Superior temporal gyrus (tissue), 1 donor: Measurements from ENCODE around the gene PNPLA7.
"Not testable (repeated sequence)": the region's sequence is repeated elsewhere in the genome, so short reads cannot be mapped to it uniquely, and the experiment has no call there.

Source experiments
- DNase-seq: peaks from one replicate; pipeline ENCODE4 v3.0.0-alpha.2; 2016; ENCODE audit errors: extremely low spot score

PNPLA7 gene

GRCh38 chr9:137461316-137461662 is 88.9 kb downstream of the PNPLA7 start:
- no peak for DNase-seq

DNA sequence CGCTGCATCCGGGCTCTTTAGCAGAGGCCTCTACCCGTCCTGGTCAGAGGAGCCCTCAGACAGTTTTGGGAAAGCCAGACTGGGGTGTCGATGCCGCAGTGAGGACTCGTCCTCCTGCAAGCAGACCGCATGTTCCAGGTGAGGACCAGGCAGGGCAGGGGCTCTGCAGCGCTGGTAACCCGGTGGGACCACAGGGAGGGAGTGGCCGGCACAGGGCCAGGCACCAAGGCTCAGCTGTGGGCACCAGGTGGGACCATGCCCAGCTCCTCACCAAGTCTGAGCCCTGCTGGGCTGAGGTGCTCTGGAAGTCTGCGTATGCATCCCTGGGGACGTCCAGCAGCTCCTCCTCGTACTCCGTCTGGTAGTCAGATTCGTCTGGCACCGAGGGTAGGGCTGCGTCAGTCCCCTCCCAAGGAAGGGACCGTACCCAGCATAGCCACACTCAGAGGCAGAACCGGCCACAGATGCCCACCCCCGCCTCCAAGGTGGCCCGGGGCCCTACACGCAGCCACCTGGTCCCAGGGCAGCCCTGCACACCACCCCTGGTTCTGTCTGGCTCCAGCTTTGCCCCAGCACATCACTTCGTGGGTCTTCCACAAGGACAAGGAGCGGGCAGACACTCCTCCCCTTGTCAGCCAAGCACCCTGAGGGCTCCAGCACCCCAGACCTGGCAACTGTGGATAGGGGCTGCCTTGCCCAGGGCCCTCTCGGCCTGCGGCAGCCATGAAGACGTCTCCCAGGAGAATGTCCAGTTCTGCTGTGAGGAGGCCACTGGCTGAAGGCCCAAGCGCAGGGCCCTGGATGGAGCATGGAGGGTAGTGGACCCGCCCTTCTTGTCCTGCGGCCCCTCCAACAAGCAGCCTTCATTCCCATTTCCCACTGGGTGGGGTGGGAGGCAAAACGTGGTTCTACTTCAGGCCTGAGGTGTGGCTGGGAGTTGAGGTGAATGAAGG is 89.6 kb downstream of the PNPLA7 start:
- no peak for DNase-seq

DNA sequence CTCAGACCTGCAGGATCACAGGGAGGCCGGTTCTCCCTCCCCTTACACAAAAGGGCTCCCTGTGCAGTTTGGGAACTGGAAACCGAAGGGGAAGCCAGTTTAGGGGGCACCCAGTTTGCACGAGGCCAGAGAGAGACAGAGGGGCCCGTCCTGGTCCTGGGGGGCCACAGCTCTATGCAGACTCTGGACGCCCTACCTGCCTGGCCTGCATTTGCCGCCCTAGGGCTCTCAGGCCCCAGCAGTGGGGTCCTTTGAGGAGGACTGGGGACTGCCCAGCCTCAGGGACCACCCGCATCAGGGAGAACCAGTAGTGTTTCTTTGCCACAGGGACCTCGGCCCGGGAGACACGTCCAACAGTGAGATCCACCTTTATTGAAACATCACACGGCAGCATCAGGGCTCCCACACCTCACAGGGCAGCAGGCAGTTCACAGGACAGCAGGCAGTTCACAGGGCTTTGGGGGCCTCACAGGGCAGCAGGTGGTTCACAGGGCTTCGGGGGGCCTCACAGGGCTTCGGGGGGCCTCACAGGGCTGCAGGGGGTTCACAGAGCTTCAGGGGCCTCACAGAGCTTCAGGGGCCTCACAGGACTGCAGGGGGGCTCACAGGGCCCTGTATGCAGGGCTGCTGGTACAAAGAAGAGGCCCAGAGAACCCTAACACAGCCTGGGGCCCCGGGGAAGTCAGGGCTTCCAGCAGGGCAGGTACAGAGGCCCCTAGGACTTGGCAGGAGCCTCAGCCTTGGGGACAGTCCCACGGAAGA is 90.4 kb downstream of the PNPLA7 start:
- no peak for DNase-seq

DNA sequence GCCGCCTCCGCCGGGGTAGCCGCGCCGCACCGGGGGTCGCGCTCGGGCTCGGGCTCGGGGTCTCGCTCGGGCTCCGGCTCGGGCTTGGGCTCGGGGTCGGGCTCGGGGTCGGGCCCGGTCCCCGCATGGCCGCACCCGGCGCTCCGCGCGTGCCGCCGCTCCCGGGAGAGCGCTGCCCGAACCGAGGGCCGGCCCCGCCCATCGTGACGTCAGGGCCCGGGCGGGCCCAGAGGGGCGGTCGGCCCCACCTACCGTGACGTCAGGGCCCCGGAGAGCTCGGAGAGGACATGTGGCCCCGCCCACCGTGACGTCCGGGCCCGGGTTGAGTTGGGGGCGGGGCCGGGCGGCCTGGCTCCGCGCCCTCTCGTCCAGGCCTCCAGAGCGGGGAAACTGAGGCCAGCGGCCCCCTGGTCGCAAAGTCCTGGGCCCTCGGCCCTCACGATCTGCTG is 91.0 kb downstream of the PNPLA7 start, which contains the start of gene NSMF:
Gene NSMF, minus strand, starts transcription at position 183 of the 449 bp plus-strand sequence. CDS start 232 bp downstream, outside the sequence.
- DNase-seq, result peak; percentile 93

DNA sequence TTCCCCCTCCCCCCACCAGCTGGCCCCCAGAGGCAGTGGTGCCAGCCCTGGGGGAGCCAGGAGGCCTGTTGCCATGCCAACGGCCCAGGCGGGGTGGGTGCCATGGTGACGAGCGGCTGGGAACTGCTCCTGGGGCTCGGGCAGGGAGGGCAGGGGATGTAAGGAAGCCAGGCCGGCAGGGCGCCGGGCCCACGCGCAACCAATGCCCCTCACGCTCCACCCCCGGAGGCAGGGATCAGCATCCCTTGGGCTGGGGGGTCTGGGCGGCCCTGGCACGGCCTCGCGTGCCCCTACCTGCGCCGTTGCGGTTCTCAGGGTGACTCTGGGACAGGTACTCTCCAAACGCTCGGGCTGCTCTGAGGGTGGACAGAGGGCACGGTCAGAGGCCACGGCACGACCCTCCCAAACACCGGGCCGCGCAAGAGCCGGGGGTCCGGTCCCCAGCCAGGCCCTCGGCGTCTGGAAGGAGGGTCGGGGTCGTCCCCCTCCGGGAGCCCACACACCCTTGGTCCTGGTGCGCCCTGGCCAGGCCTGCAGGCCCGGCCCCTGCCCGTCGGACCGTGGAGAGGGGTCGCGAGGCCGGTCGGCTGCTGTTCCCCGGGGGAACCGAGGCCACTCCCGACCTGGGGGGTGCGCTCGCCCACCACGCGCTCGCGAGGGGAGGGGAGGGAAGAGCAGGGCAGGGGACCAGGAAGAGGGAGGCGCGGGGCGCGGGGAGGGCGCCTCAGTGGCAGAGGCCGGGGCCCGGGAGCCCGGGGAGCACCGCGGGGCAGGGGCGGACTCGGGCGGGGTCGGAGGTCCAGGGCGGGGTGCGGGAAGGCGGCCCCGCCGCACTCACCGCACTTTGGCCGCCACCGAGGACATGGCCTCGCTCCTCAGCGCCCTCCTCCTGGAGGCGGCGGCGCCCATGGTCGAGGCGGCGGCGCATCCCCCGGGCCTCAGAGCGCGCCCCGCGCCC is 91.7 kb downstream of the PNPLA7 start:
- peak; percentile 58 for DNase-seq

- no peak for DNase-seq
Measured at GRCh38 chr9:137457406-137458193, 92.6 kb downstream of the PNPLA7 start.

GRCh38 chr9:137456864-137457405 is 93.3 kb downstream of the PNPLA7 start:
- no peak for DNase-seq

- DNase-seq, result no peak
Measured at GRCh38 chr9:137456061-137456863, 93.9 kb downstream of the PNPLA7 start.

DNA sequence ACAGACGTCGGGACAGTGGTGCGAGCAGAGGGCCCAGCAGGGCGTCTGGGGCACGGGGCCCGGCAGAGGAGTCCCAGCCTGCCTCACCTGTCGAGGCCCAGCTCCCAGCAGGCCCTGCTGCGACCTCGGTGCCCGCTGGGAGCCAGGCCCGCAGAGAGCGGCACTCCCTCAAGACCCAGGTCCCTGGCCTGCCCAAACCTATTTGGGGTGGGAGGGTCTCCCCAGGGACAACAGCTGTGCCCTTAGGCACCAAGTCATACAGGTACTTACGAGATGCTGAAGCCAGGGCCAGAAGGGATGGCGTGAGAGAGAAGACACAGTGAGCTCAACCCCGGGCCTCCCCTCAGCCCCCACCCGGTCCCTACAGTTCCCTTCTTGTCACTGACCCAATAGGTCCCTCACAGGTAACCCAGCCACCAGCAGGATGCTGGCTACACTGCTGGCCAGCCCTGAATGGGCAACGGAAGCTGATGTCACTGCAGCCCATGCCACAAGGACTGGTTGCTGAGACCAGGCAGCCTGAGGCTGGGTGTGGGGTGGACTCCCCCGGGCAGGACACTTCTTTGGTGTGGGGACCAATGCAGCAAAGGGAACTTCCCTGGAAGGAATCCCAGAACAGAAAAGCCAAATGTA is 94.7 kb downstream of the PNPLA7 start:
- DNase-seq, result no peak

DNA sequence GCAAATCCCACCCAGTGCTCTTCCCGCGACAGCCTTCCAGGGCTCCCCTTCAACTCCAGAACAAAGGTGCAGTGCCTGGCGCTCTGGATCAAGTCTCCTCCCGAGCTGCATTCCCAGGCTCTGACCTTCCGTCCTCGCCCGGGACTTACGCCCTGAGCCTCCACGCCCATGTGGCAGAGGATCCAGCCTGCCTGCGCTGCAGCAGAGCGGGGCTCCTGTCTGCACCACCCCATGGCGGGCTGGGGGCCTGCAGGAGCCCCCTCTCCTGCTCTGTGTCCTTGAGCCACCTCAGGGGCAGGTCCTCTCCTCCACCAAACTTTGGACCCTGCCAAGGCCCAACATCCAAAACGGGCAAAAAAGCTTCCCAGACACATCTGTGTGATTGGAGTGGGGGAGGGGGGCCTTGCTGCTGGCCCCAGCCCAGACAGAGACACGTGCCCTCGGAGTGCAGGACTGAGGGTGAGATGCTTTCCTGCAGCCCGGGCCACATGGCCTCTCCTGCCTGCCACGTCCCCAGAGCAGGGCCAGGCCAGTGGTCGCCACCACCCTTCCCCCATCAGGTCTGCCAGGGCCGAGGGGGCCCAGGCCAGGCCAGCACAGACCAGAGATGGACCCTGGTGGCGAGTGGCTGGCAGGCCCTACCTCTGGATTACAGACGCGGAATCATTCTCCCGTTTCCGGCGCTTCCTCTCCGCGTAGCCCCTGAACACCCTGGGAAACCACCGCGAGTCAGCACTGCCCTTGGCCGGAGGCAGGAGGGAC is 95.4 kb downstream of the PNPLA7 start:
- no peak for DNase-seq

DNA sequence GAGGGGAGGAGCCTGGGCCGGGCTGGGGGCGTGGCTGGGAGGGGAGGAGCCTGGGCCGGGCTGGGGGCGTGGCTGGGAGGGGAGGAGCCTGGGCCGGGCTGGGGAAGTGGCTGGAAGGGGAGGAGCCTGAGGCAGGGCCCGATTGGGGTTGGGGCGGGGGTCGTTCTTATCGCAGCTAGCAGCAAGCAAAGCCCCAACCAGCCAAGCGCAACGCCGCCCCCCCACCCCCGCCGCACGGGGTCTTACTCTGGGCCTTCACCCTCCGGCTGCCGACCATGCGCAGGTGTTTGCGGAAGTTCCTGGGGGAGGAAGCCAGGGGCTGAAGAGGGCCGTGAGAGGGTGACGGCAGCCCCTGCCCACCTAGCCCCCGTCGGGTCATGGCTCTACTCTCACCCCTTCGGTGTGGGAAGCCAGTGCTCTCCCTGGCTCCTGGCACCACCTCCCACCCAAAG is 96.0 kb downstream of the PNPLA7 start:
- DNase-seq, result no peak

GRCh38 chr9:137453643-137454081 is 96.5 kb downstream of the PNPLA7 start:
- no peak for DNase-seq

- DNase-seq, result no peak
Measured at GRCh38 chr9:137452761-137453642, 97.2 kb downstream of the PNPLA7 start.

GRCh38 chr9:137452006-137452760 is 98.0 kb downstream of the PNPLA7 start:
- no peak for DNase-seq

GRCh38 chr9:137451264-137452005 is 98.8 kb downstream of the PNPLA7 start:
- DNase-seq, result not testable (repeated sequence)
